Aorta (tissue), 5 donors: ENCODE data around the gene FGF11. TPM values are rescaled to one million over a fixed set of nuclear protein-coding genes. Genes with fewer than 3 reads are reported as not detected.
A peak's percentile ranks its signal among the peaks of the same experiment; 100 is the strongest.

ENCODE experiments used
- ATAC-seq: fragments of 200-7000 bp; cut with Tn5 transposase; one replicate; pipeline ENCODE4 v1.9.1; 2022; ENCODE audit warnings: moderate library complexity; ENCODE audit not compliant: low FRiP score
- DNase-seq, 2 donors: peaks; one replicate each; pipeline ENCODE4 v3.0.0-alpha.2; 2020
- H3K27ac ChIP-seq, 2 donors: one replicate each; pipeline ENCODE4 v1.5.1; 2013; ENCODE audit warnings: low read length in 2 of 2, mild to moderate bottlenecking in 2 of 2, moderate library complexity in 2 of 2, control low read depth in 1 of 2, inconsistent platforms in 1 of 2, low read depth in 1 of 2
- H3K27me3 ChIP-seq, 2 donors: one replicate each; pipeline ENCODE4 v1.6.1; 2013; ENCODE audit warnings: control low read depth in 1 of 2, low read length in 1 of 2, mild to moderate bottlenecking in 1 of 2, moderate library complexity in 1 of 2; ENCODE audit not compliant: insufficient read depth in 2 of 2, control insufficient read depth in 1 of 2
- H3K36me3 ChIP-seq, 2 donors: one replicate each; pipeline ENCODE4 v1.6.1; 2013; ENCODE audit warnings: control low read depth in 1 of 2, low read length in 1 of 2, mild to moderate bottlenecking in 1 of 2; ENCODE audit not compliant: insufficient read depth in 2 of 2, control insufficient read depth in 1 of 2
- H3K4me1 ChIP-seq, 2 donors: one replicate each; pipeline ENCODE4 v1.6.1; 2013; ENCODE audit warnings: low read length in 2 of 2, control low read depth in 1 of 2, mild to moderate bottlenecking in 1 of 2, moderate library complexity in 1 of 2; ENCODE audit not compliant: insufficient read depth in 2 of 2, control insufficient read depth in 1 of 2
- H3K4me3 ChIP-seq, 2 donors: one replicate each; pipeline ENCODE4 v1.5.1; 2013; ENCODE audit warnings: low read length in 2 of 2, control low read depth in 1 of 2, mild to moderate bottlenecking in 1 of 2
- H3K9me3 ChIP-seq: one replicate; pipeline ENCODE4 v1.6.1; 2013; ENCODE audit warnings: mild to moderate bottlenecking, low read length; ENCODE audit not compliant: control insufficient read depth
- WGBS, 2 donors: extraction: QIAGEN DNeasy Blood & Tissue Kit; methylation state at CpG; one replicate each; pipeline ENCODE4 v1.1.7; 2013; 5-methylcytosine and 5-hydroxymethylcytosine counted together
- intact Hi-C, 2 donors: fragments of 100-400 bp; cut with DNase I; formaldehyde crosslinking; loops; one replicate each; pipeline versions ENCODE4 v1.14.2 to v1.15.0; 2022
- polyA plus RNA-seq, 2 donors: library from polyadenylated mRNA; stranded (reverse); fragments of 200-250 nt; gene quantifications; one replicate each; pipeline ENCODE4 v1.2.3, GENCODE V29; 2013
- total RNA-seq, 2 donors: library from RNA; stranded (reverse); fragmentation: NEBNext Ultra II Directional; extraction: Animal tissue kit (Norgen Biotek cat#: 25700); gene quantifications; one replicate each; pipeline ENCODE4 v1.2.1, GENCODE V29; 2021
- donor health status: healthy with polysubstance abuse.
- donor health status: Bipolar disorder and iron deficiency.
- donor health status: DM: no; HTN: no; CAD: no.
- donor health status: DM: no; HTN: no; CAD: no.
- donor health status: DM: yes; HTN: yes; CAD: no.

FGF11 gene
- total and polyA plus RNA-seq, 4 donors, result 0.54 to 8.0 (median 1.2) TPM; not detected in 1

GRCh38 chr17:7435676-7436555, 3.4 kb upstream of the FGF11 start:
- WGBS, 2 donors, result 3 to 4% methylated on average over 49 of the region's 49 CpGs
- no peak overlapping the region for H3K27ac ChIP-seq
- intact Hi-C loops, result loop anchor here (1.0 to 10.0 kb wide), 6 partner anchors 29 to 123 kb away; partner anchors contain the start of genes POLR2A (in 2 of the 2), KCTD11 (in 1 of the 2), NLGN2 (in 1 of the 2) and TMEM95 (in 1 of the 2)
- H3K27me3 ChIP-seq, result no peaks in the 10 kb centered on the region
- no peaks in the 10 kb centered on the region for H3K4me1 ChIP-seq
- no peaks in the 10 kb centered on the region for H3K36me3 ChIP-seq
- peak; percentile 67 to 86 for DNase-seq
- no peaks in the 10 kb centered on the region for H3K9me3 ChIP-seq
- H3K4me3 ChIP-seq, result peak overlapping the region; percentile 17 to 35
- peak; percentile 22 for ATAC-seq

DNA sequence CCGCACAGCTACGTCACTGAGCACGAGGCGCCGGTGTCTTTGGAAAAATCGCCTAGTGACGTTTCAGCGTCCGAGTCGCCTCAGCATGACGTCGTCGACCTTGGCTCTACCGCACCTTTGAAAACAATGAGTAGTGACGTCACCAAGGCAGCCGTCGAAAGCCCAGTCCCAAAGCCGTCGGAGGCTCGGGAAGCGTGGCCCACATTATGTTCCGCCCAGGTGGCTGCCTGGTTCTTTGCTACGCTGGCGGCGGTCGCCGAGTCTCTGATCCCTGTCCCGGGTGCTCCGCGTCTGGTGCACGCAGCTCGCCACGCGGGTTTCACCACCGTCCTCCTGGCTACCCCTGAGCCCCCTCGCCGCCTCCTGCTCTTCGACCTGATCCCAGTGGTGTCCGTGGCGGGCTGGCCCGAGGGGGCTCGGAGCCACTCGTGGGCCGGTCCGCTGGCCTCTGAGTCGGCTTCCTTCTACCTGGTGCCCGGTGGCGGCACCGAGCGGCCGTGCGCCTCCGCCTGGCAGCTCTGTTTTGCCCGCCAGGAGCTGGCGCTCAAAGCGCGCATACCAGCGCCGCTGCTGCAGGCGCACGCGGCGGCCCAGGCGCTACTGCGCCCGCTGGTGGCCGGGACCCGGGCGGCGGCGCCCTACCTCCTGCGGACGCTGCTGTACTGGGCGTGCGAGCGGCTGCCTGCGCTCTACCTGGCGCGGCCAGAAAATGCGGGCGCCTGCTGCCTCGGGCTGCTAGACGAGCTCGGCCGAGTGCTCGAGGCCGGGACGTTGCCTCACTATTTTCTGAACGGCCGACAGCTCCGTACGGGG, 2.5 kb upstream of the FGF11 start:
- DNase-seq, result peak; percentile 85 to 92
- Histone ChIP-seq H3K27me3 (no peaks in the 10 kb centered on the region), H3K4me1 (no peaks in the 10 kb centered on the region), H3K27ac (no peak overlapping the region), H3K9me3 (no peaks in the 10 kb centered on the region), H3K4me3 (no peak overlapping the region), H3K36me3 (no peaks in the 10 kb centered on the region)
- intact Hi-C loops, result loop anchor here (2.0 to 10.0 kb wide), 2 partner anchors 82 to 122 kb away; partner anchors contain the start of genes KCTD11 (in 1 of the 2), TMEM95 (in 1 of the 2) and TNFSF13 (in 1 of the 2)
- WGBS, 2 donors, result 3 to 4% methylated on average over 79 to 92 of the region's 92 CpGs
- peak; percentile 88 for ATAC-seq

DNA sequence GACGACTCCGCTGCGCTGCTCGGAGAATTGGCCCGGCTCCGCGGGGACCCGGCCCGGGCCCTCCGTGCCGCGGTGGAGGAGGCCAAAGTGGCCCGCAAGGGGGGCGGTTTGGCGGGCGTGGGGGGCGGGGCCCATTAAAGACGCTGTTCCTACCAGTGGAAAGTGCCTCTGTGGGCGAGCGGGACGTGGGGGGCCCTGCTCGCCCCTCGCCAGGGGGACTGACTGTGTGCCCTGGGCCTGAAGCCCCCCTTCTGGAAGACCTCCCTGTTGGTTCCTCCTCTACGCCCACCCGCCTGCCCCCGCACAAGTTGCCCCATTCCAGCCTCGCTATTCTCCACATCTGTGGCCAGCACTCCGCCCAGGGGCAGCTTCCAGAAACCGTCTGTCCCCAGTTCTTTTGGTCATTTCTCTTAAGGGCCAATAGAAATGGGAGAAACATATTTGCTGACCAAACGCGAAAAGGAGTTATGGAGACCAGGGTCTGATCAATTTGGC, 1.9 kb upstream of the FGF11 start:
- DNase-seq (no peak), ATAC-seq (no peak)
- Histone ChIP-seq H3K4me1 (no peaks in the 10 kb centered on the region), H3K27me3 (no peaks in the 10 kb centered on the region), H3K27ac (no peak overlapping the region), H3K9me3 (no peaks in the 10 kb centered on the region), H3K4me3 (no peak overlapping the region), H3K36me3 (no peaks in the 10 kb centered on the region)
- 31 to 37% methylated on average over 24 to 31 of the region's 31 CpGs for WGBS, 2 donors
- intact Hi-C loops, result loop anchor here (2.0 to 10.0 kb wide), 2 partner anchors 83 to 121 kb away; partner anchors contain the start of genes KCTD11 (in 1 of the 2), TMEM95 (in 1 of the 2) and TNFSF13 (in 1 of the 2)

- DNase-seq (peak; percentile 84 to 90), ATAC-seq (peak; percentile 17)
- no peaks in the 10 kb centered on the region for H3K4me1 ChIP-seq
- 46% methylated on average over 46 to 48 of the region's 48 CpGs for WGBS, 2 donors
- H3K27ac ChIP-seq, result no peak overlapping the region
- intact Hi-C loops, result loop anchor here (2.0 to 10.0 kb wide), 2 partner anchors 83 to 121 kb away; partner anchors contain the start of genes KCTD11 (in 1 of the 2), TMEM95 (in 1 of the 2) and TNFSF13 (in 1 of the 2)
- no peaks in the 10 kb centered on the region for H3K9me3 ChIP-seq
- no peaks in the 10 kb centered on the region for H3K27me3 ChIP-seq
- H3K36me3 ChIP-seq, result no peaks in the 10 kb centered on the region
- no peak overlapping the region for H3K4me3 ChIP-seq
Measured at GRCh38 chr17:7437950-7438614, 1.2 kb upstream of the FGF11 start.

GRCh38 chr17:7438656-7439460, 454 bp upstream of the FGF11 start:
- ATAC-seq (no peak), DNase-seq (no peak)
- H3K4me1 ChIP-seq, result no peaks in the 10 kb centered on the region
- no peak overlapping the region for H3K4me3 ChIP-seq
- intact Hi-C loops, result loop anchor here in 1 of 2 donors (10.0 kb wide), 1 partner anchor 84 kb away; the partner anchor contains the start of genes KCTD11 and TMEM95
- no peak overlapping the region for H3K27ac ChIP-seq
- H3K36me3 ChIP-seq, result no peaks in the 10 kb centered on the region
- no peaks in the 10 kb centered on the region for H3K9me3 ChIP-seq
- 64 to 65% methylated on average over 11 of the region's 11 CpGs for WGBS, 2 donors
- H3K27me3 ChIP-seq, result no peaks in the 10 kb centered on the region

DNA sequence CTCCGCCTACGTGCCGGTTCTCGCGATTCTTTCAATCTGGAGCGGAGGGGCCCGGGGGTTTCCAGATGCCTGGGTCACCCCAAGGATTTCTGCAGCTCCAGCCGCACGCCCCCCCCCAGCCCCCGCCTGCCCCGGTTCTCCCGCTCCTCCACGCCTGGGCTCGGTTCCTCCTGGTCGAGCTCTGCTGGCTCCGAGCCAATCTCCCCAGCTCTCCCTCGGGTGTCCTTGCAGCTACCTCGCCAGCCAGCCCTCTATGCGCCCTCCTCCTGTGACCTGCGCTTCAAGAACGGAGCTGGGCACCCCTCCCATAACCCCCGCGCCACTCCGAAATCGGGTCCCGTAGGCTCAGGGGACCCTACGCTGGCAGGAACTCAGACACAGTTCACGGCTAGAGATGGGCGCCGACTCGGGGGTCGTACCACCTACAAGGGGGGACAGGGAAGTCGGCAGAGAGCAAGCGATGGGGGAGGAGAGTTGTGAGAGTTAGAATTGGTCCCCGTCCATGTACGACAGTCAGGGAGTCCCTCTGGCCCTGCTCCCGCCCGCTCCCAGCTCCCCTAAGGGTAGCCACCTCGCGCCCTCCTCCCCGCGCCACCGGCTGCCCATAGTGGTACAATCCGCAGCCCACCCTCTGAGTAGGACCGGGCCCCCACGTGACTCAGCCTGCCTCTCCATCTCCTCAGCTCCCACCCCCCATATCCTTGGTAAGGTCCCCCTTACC, 961 bp downstream of the FGF11 start:
- H3K4me1 ChIP-seq, result no peaks in the 10 kb centered on the region
- no peaks in the 10 kb centered on the region for H3K36me3 ChIP-seq
- no peaks in the 10 kb centered on the region for H3K27me3 ChIP-seq
- no peak overlapping the region for H3K4me3 ChIP-seq
- intact Hi-C loops, result no loop called here
- H3K27ac ChIP-seq, result no peak overlapping the region
- no peak for ATAC-seq
- 2 to 3% methylated on average over 40 to 46 of the region's 46 CpGs for WGBS, 2 donors
- peak; percentile 77 to 87 for DNase-seq
- no peaks in the 10 kb centered on the region for H3K9me3 ChIP-seq

DNA sequence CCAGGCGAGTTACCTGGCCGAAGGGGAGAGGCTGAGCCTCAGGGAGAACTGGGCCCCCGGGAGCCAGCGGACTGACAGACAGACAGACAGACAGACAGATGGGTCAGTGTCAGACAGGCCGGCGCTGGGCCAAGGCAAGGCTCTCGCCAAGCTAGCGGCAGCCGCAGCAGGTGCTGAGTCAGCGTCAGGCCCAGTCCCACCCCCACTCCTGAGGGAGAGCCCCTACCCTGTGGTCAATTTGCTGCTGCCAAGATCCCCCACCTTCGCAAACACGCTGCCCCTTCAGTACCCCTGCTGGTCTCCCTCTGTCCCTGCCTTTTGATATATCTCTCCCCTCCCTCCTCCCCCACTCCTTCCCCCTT, 1.5 kb downstream of the FGF11 start:
- no peaks in the 10 kb centered on the region for H3K9me3 ChIP-seq
- 12 to 13% methylated on average over 12 of the region's 12 CpGs for WGBS, 2 donors
- DNase-seq, result peak; percentile 67 to 80
- H3K4me1 ChIP-seq, result no peaks in the 10 kb centered on the region
- intact Hi-C loops, result no loop called here
- no peak overlapping the region for H3K4me3 ChIP-seq
- no peaks in the 10 kb centered on the region for H3K27me3 ChIP-seq
- no peak overlapping the region for H3K27ac ChIP-seq
- no peaks in the 10 kb centered on the region for H3K36me3 ChIP-seq
- no peak for ATAC-seq
